Astrocyte (in vitro differentiated cells and primary cell): ENCODE data around the gene ARFIP1. TPM values are rescaled to one million over a fixed set of nuclear protein-coding genes. Genes with fewer than 3 reads are reported as not detected.

Experiments used
- DNase-seq: peaks from one replicate; pipeline ENCODE4 v3.0.0-alpha.2; 2010; ENCODE audit warnings: low read depth
- FAIRE-seq: peaks from 2 replicates; lab custom pipeline; 2011; peaks lifted over from hg19 to GRCh38; lab: Jason Lieb, UNC
- H2AFZ ChIP-seq: 2 replicates; pipeline ENCODE4 v1.6.0; 2012; ENCODE audit warnings: low read depth, low read length, inconsistent platforms
- H3K27ac ChIP-seq: 2 replicates; pipeline ENCODE4 v1.5.1; 2011; ENCODE audit warnings: low read depth, low read length, inconsistent platforms
- H3K27me3 ChIP-seq: 2 replicates; pipeline ENCODE4 v1.6.0; 2011; ENCODE audit warnings: low read length, inconsistent platforms; ENCODE audit not compliant: insufficient read depth
- H3K36me3 ChIP-seq: 2 replicates; pipeline ENCODE4 v1.5.1; 2011; ENCODE audit warnings: low read length, inconsistent platforms; ENCODE audit not compliant: insufficient read depth
- H3K4me1 ChIP-seq: 2 replicates; pipeline ENCODE4 v1.5.1; 2011; ENCODE audit warnings: low read length, inconsistent platforms; ENCODE audit not compliant: insufficient read depth
- H3K4me2 ChIP-seq: 2 replicates; pipeline ENCODE4 v1.6.0; 2012; ENCODE audit warnings: low read length, inconsistent platforms
- H3K4me3 ChIP-seq: 2 replicates; pipeline ENCODE4 v1.5.1; 2011; ENCODE audit warnings: low read depth, mild to moderate bottlenecking, low read length, inconsistent platforms; ENCODE audit not compliant: insufficient read depth
- H3K79me2 ChIP-seq: 2 replicates; pipeline ENCODE4 v1.6.0; 2012; ENCODE audit warnings: mild to moderate bottlenecking, low read length, inconsistent platforms; ENCODE audit not compliant: insufficient read depth
- H3K9ac ChIP-seq: 2 replicates; pipeline ENCODE4 v1.6.0; 2012; ENCODE audit warnings: mild to moderate bottlenecking, low read length, inconsistent platforms
- H3K9me3 ChIP-seq: 2 replicates; pipeline ENCODE4 v1.5.1; 2012; ENCODE audit warnings: low read depth, mild to moderate bottlenecking, low read length, inconsistent platforms; ENCODE audit not compliant: insufficient read depth
- H4K20me1 ChIP-seq: 2 replicates; pipeline ENCODE4 v1.6.0; 2012; ENCODE audit warnings: low read length, inconsistent platforms; ENCODE audit not compliant: insufficient read depth
- H3K27ac Mint-ChIP-seq: one replicate; pipeline ENCODE4 v1.8.0; 2021; ENCODE audit warnings: mild to moderate bottlenecking, mixed read lengths; ENCODE audit not compliant: unreplicated experiment
- H3K27me3 Mint-ChIP-seq: one replicate; pipeline ENCODE4 v1.8.0; 2021; ENCODE audit warnings: low read depth, mixed read lengths; ENCODE audit not compliant: unreplicated experiment
- H3K36me3 Mint-ChIP-seq: one replicate; pipeline ENCODE4 v1.8.0; 2021; ENCODE audit warnings: low read depth, mixed read lengths; ENCODE audit not compliant: unreplicated experiment
- H3K4me1 Mint-ChIP-seq: one replicate; pipeline ENCODE4 v1.8.0; 2021; ENCODE audit warnings: low read depth, mixed read lengths; ENCODE audit not compliant: unreplicated experiment
- H3K4me3 Mint-ChIP-seq: one replicate; pipeline ENCODE4 v1.8.0; 2021; ENCODE audit warnings: mild to moderate bottlenecking, moderate library complexity, mixed read lengths; ENCODE audit not compliant: unreplicated experiment
- H3K9me3 Mint-ChIP-seq: one replicate; pipeline ENCODE4 v1.8.0; 2021; ENCODE audit warnings: mild to moderate bottlenecking, mixed read lengths; ENCODE audit not compliant: unreplicated experiment
- CTCF ChIP-seq: IDR thresholded peaks from 2 replicates; pipeline ENCODE4 v1.5.1; 2011; ENCODE audit warnings: low read depth, mild to moderate bottlenecking, inconsistent platforms, low read length, moderate library complexity; ENCODE audit not compliant: insufficient read depth
- EZH2 ChIP-seq: IDR thresholded peaks from 2 replicates; pipeline ENCODE4 v1.6.1; 2012; ENCODE audit warnings: mild to moderate bottlenecking, low read length, inconsistent platforms; ENCODE audit not compliant: insufficient read depth
- total RNA-seq: library from RNA; stranded (reverse); gene quantifications from 2 replicates; pipeline ENCODE4 v1.2.1, GENCODE V29; 2021

ARFIP1 gene
- total RNA-seq, 1 donor from 2014 or later: 30.7 TPM

GRCh38 chr4:152900395-152900794, 120.6 kb downstream of the ARFIP1 start:
- Mint-ChIP-seq H3K27ac (no peak overlapping the region), H3K4me3 (no peak overlapping the region), H3K4me1 (peaks cover 5% of the 10 kb centered on the region), H3K36me3 (peaks cover 7% of the 10 kb centered on the region), H3K9me3 (peaks cover 2% of the 10 kb centered on the region), H3K27me3 (no peaks in the 10 kb centered on the region)
- Histone ChIP-seq H3K4me2 (no peak overlapping the region), H3K9me3 (no peaks in the 10 kb centered on the region), H3K27ac (no peak overlapping the region), H4K20me1 (peaks cover 5% of the 10 kb centered on the region), H3K4me3 (no peak overlapping the region), H3K4me1 (no peaks in the 10 kb centered on the region), H3K36me3 (no peaks in the 10 kb centered on the region), H3K27me3 (no peaks in the 10 kb centered on the region), H2AFZ (no peak overlapping the region), H3K9ac (no peak overlapping the region), H3K79me2 (no peaks in the 10 kb centered on the region)
- no peak for FAIRE-seq
- DNase-seq: no peak
- TF ChIP-seq CTCF (no peak), EZH2 (no peak)

DNA sequence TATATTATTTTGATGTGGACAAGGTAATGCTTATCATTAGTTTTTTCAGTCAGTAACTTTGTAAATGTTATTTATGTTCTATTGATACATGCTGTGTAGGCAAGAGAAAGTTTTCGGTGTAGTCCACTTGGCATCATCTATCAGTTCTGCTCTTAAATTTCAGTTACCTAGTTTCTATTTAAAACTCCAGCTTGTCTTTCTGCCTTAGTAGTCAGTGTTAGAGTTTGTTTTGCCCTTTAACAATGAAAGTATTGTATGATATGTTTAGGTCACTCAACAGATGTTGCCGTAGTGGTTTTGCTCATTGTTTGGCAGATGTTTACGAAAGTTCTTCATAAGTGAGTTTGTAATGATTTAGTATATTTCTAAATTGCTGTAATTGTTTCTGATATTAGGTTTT, 121.5 kb downstream of the ARFIP1 start:
- Histone ChIP-seq H2AFZ (no peak overlapping the region), H3K4me1 (no peaks in the 10 kb centered on the region), H3K4me2 (no peak overlapping the region), H3K9ac (no peak overlapping the region), H3K27ac (no peak overlapping the region), H3K36me3 (no peaks in the 10 kb centered on the region), H3K79me2 (no peaks in the 10 kb centered on the region), H4K20me1 (no peaks in the 10 kb centered on the region), H3K4me3 (no peak overlapping the region), H3K27me3 (no peaks in the 10 kb centered on the region), H3K9me3 (no peaks in the 10 kb centered on the region)
- H3K9me3 Mint-ChIP-seq: peaks cover 2% of the 10 kb centered on the region
- H3K27me3 Mint-ChIP-seq: no peaks in the 10 kb centered on the region
- no peak for TF ChIP-seq EZH2
- no peak for TF ChIP-seq CTCF
- H3K27ac Mint-ChIP-seq: no peak overlapping the region
- H3K36me3 Mint-ChIP-seq: peaks cover 7% of the 10 kb centered on the region
- no peak for FAIRE-seq
- no peak overlapping the region for H3K4me3 Mint-ChIP-seq
- peaks cover 5% of the 10 kb centered on the region for H3K4me1 Mint-ChIP-seq
- no peak for DNase-seq

- Mint-ChIP-seq H3K4me1 (peaks cover 4% of the 10 kb centered on the region), H3K36me3 (peaks cover 5% of the 10 kb centered on the region), H3K27me3 (no peaks in the 10 kb centered on the region), H3K4me3 (no peak overlapping the region), H3K9me3 (peaks cover 2% of the 10 kb centered on the region), H3K27ac (no peak overlapping the region)
- no peaks in the 10 kb centered on the region for H4K20me1 ChIP-seq
- no peak for DNase-seq
- FAIRE-seq: no peak
- no peaks in the 10 kb centered on the region for H3K9me3 ChIP-seq
- no peak overlapping the region for H3K4me3 ChIP-seq
- no peaks in the 10 kb centered on the region for H3K27me3 ChIP-seq
- no peaks in the 10 kb centered on the region for H3K79me2 ChIP-seq
- no peak overlapping the region for H3K27ac ChIP-seq
- no peaks in the 10 kb centered on the region for H3K36me3 ChIP-seq
- no peak overlapping the region for H3K4me2 ChIP-seq
- no peak overlapping the region for H2AFZ ChIP-seq
- TF ChIP-seq CTCF (no peak), EZH2 (no peak)
- no peak overlapping the region for H3K9ac ChIP-seq
- H3K4me1 ChIP-seq: no peaks in the 10 kb centered on the region
Measured at GRCh38 chr4:152903658-152904057, 123.9 kb downstream of the ARFIP1 start.
